Lung microvascular endothelial cell (primary cell): ENCODE measurements around the gene TASOR. TPM values are rescaled to one million over a fixed set of nuclear protein-coding genes. Genes with fewer than 3 reads are reported as not detected.

Experiments
- DNase-seq, 2 donors: peaks; one replicate each; pipeline versions ENCODE4 v3.0.0 to v3.0.0-alpha.2; 2010; ENCODE audit warnings: low read depth in 2 of 2
- total RNA-seq: library from RNA; depleted of rRNA; stranded (reverse); fragments of >200 nt; gene quantifications from 2 replicates; pipeline ENCODE4 v1.2.1, GENCODE V29; 2014

TASOR gene
- total RNA-seq, 1 donor from 2014 or later = 69.8 TPM

DNA sequence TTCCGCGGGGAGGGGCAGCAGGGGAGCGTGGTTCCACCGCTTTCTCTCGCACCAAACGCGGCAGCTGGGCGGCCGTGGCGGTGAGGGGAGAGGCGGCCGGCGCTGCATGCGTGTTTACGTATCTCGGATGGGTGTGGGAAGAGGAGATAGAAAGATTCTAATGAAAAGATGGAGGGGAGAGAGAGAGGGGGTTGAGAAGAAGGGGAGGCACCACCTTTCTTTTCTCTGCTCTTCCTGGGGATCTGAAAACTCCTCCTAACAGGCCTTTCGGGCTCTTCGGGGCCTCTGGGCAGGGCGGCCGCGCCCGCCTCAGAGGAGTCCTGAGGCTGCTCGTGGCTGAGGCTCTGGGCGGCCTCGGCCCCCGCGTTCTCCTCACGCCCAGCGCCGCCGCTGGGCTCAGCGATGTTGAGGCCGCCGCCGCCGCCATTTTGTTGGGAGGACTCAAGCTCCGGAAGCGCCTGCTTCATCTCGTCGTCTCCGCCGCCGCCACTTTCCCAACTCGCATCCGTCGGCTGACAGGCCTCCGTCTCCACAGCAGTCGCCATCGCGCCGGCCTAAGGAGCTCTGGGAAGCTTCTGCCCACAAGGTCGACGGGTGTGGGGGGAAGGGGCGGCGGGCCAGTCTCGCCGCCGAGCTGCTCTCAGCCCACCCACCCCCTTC is 473 bp downstream of the TASOR start:
- DNase-seq = peak; percentile 79 to 82

DNA sequence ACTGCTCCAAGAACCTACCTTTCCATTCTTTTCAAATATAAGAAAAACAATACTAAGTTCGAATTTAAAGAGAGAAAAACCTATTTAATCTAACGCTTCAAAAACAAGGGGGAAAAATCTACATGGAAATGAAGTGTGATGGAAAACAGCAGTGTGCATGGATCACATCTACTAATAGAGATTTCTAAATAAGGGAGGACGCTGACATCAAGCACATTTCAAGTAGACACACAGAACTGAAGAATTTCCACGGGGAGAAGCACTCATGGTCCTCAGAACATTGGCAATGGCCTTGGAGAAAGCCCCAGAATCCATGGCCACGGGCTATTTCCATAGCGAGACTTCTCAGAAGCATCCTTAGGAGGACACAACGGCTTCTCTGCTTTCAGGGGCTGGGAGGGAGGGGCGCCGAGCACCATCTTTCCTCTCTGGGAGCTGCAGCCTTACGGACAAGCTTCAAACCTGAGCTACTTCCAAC is 1.0 kb downstream of the TASOR start:
- DNase-seq = no peak

DNA sequence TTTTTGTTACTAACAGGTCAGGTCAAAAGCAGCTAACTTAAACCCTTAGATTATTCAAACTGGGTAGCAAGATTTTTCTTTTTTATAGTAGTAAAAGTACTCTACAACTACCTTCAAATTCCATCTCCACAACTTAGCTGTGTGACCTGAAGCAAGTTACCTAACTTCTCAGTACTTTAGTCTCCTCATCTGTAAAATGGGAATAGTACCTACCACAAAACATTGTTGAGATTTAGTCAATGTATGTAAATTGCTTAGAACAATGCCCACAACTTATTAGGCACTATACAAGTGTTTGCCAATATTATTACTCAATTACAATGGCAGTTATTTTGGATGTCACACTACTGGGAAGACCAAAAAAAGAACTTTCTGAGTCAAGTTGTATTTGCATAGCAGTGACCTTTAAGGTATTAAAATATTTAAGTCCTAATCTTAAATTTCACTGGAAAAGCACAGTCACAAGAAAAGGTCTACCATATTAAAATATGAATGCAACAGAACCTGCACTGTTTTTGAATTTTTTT is 2.9 kb downstream of the TASOR start:
- no peak for DNase-seq

DNA sequence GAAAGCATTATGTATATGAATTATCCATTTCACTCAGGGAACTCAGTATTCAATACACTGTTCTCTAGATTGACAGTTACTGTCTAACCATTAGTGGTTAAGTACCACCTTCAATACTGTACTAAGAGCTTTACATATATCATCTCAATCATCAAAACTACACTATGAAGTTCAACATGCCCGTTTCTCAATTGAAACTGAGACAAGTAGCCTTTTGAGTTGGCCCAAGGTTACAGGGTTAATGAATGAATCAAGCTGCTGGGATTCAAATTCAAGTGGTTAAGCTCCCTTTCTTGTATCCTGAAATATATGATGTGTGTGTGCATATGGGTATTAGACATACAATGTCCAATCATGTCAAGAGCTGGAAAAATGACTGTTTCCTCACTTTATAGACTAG is 5.8 kb downstream of the TASOR start:
- no peak for DNase-seq

DNA sequence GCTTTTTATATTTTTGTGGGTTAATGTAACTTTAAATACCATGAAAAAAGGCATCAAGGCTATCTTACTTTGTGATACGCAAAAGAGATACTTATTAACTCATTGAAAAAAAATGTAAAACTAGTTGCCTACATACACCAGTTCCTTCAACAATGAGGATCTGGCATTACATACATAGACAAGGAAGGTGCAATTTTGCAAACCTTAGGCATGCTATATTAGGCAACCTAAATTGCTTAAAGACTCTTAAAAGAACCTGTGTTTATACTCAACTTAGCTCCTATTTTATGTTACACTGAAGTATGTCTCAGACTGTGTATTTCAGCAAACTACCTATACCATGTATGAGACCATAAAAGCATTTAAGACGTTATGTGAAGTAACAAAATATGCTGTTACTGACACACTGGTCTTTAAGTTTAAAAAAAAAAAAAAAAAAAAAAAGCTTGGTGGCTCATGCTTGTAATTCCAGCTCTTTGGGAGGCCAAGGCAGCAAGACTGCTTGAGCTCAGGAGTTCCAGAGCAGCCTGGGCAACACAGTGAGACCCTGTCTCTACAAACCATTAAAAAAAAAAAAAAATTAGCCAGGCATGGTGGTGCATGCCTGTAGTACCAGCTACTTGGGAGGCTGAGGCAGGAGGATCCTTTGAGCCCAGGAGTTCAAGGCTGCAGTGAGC is 9.1 kb downstream of the TASOR start:
- no peak for DNase-seq

DNA sequence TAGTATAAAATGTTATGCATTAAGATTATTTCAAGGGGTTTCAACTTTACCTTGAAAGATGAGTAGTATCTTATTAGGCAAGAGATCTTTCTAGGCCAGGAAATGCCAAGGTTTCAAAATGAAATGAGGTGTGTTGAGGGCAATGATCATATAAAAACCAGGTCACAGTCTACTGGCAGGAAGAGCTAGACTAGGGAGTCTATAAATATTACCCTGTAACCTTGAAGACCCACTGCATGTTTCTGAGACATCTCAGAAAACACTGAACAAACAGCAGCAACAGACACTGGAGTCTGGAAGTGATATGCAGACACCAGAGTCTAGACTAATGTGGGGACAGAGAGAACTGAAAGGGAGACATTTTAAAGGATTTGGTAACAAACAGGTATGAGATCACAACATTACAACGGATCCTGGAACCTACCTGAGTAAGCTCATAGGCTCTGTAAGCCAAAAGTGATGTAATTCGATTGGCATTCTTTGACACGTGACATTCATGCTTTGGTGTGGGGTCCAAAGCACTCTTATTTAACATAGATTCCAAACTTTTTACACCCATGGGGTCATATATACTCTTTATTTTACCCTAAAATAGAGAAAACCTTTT is 15.0 kb downstream of the TASOR start:
- no peak for DNase-seq

DNA sequence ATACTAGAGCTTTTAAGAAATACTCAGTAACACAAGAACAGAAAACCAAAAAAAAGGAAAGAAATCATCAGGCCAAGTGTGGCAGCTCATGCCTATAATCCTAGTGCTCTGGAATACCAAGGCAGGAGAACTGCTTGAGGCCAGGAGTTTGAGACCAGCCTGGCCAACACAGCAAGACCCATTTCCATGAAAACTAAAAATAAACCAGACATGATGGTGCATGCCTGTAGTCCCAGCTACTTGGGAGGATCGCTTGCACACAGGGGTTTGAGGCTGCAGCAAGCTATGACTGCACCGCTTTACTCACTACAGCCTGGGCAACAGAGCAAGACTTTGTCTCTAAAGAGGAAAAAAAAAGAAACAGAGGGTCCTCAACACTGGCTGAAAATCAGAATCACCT is 18.2 kb downstream of the TASOR start:
- no peak for DNase-seq

DNA sequence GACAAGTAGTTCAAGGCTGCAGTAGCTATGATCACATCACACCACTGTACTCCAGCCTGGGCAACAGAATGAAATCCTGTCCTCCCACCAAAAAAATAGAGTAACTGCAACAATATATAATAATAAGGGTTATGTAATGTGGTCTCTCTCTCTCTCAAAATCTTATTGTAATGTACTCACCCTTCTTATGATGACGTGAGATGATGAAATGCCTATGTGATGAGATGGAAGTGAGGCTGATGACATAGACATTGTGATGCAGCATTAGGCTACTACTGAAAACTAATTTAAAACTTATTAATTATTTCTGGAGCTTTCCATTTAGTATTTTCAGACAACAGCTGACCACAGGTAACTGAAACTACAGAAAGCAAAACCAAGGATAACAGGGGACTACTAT is 27.4 kb downstream of the TASOR start:
- DNase-seq = no peak

DNA sequence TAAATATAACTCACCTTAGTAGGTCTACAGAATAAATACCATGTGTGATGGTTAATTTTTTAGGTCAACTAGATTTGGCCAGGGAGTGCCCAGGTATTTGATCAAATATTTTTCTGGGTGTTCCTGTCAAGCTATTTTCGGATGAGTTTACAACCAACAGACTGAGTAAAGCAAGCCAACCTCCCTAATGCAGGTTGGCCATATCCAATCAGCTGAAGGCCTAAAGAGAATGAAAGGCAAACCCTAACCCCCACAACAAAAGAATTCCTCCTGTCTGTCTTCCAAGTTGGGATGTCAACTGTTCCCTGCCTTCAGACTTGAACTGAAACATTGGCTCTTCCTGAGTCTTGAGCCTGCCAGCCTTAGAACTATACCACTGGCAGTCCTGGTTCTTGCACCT is 28.6 kb downstream of the TASOR start:
- no peak for DNase-seq

DNA sequence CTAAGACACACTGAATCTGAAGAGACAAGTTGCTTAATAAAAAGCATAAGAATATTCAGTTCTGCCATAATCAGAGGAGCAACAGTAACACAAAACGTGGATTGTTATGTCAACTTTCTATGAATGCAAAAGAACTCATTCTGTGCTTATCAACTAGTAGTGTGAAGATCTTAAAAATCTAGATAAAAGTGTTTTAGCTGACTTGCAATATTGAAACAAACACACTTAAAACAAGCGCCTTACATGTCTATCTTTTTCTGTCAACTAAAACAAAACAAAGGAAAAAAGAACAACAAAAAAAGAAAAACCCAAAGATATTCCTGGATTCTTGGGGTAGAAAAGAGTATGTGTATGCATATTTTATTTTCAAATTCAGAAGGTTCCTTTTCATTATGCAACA is 37.7 kb downstream of the TASOR start:
- DNase-seq = no peak

DNA sequence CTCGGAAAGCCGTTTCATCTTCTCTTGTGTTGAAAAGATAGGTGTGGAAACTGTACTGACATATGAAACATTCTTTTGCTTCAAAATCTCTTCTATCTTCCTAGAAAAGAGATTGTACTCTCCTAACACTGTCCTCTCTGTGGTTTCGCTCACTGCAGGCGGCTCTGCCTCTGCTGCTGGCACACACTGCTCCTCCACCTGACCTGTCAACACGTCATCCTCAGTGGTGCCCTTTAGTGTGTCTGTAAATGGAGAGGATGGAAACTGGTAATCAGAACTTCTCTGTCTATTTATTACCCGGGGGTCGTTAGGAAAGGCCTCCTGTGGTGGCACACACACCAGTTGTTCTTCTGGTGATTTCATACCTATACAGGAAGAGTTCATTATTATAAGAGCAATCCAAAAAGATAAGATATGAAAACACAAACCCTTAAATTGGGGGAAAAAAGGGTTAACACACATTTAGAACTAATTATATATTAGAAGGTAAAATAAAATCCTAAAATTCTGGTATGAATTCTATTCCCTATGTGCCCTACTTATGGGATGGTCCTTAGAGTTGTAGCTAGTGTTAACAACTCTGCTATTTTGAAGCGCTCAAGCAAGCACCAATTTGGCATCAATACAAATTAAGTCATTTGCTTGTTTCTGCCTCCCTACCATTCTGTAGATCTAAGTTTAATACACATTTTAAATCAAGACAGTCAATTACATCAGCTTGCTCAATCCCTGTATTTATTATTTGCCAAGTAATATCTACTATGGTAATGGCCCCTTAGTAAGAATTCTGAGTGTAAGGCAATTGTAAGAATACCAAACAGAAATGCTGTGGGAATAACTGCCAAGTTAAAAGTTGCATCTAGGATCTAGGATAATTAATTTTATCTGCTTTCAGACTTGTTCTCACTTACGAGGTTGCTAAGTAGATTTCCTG is 49.2 kb downstream of the TASOR start:
- DNase-seq = peak in 1 of 2 donors; percentile 29

Other genes starting within 250 kb of the TASOR start
- 1.5 and 2.2 TPM in 2 replicates for gene ERC2, start 214.8 kb downstream of the TASOR start, total RNA-seq
- 6.3 and 14.3 TPM in 2 replicates for gene CCDC66, start 126.1 kb downstream of the TASOR start, total RNA-seq
- 5.2 and 7.2 TPM in 2 replicates for gene ARHGEF3, start 118.7 kb upstream of the TASOR start, total RNA-seq